ENCODE data around the gene ACYP2. TPM values are rescaled to one million over a fixed set of nuclear protein-coding genes. Genes with fewer than 3 reads are reported as not detected.
A peak's percentile ranks its signal among the peaks of the same experiment; 100 is the strongest.

ACYP2 gene
- total and polyA plus RNA-seq, 4 donors, result 23.6 to 61.4 (median 43.1) TPM

- Histone ChIP-seq H3K27ac (ENCODE audit: low read depth, low read length) (no peak overlapping the region), H3K27me3 (ENCODE audit: control insufficient read depth, insufficient read depth, low read length) (no peaks in the 10 kb centered on the region), H3K9me3 (ENCODE audit: control insufficient read depth, insufficient read depth, low read length) (no peaks in the 10 kb centered on the region), H3K36me3 (ENCODE audit: control insufficient read depth, insufficient read depth, low read length) (no peaks in the 10 kb centered on the region), H3K4me3 (ENCODE audit: low read depth, low read length) (no peak overlapping the region), H3K4me1 (ENCODE audit: control insufficient read depth, insufficient read depth, low read length) (no peaks in the 10 kb centered on the region)
- peak in 2 of 6 donors; percentile 61 to 69 for DNase-seq (ENCODE audit: low read depth in 4 of 6, low spot score in 6 of 6)
- WGBS (ENCODE audit: insufficient coverage), result no CpG with 5 or more reads among the region's 2 CpGs
Measured at GRCh38 chr2:54206596-54206995, 91.2 kb downstream of the ACYP2 start.

- Histone ChIP-seq H3K27me3 (ENCODE audit: control insufficient read depth, insufficient read depth, low read length) (no peaks in the 10 kb centered on the region), H3K36me3 (ENCODE audit: control insufficient read depth, insufficient read depth, low read length) (no peaks in the 10 kb centered on the region), H3K27ac (ENCODE audit: low read depth, low read length) (peak overlapping the region; percentile 36), H3K4me1 (ENCODE audit: control insufficient read depth, insufficient read depth, low read length) (no peaks in the 10 kb centered on the region), H3K9me3 (ENCODE audit: control insufficient read depth, insufficient read depth, low read length) (no peaks in the 10 kb centered on the region), H3K4me3 (ENCODE audit: low read depth, low read length) (no peak overlapping the region)
- peak in 1 of 6 donors; percentile 20 for DNase-seq (ENCODE audit: low read depth in 4 of 6, low spot score in 6 of 6)
- WGBS (ENCODE audit: insufficient coverage), result 50% methylated on average over 1 of the region's 3 CpGs
Measured at GRCh38 chr2:54207666-54208195, 92.3 kb downstream of the ACYP2 start.

GRCh38 chr2:54208364-54209240 lies 93.2 kb downstream of the ACYP2 start:
- WGBS (ENCODE audit: insufficient coverage), result no CpG with 5 or more reads among the region's 1 CpG
- no peaks in the 10 kb centered on the region for H3K9me3 ChIP-seq (ENCODE audit: control insufficient read depth, insufficient read depth, low read length)
- no peaks in the 10 kb centered on the region for H3K27me3 ChIP-seq (ENCODE audit: control insufficient read depth, insufficient read depth, low read length)
- no peaks in the 10 kb centered on the region for H3K4me1 ChIP-seq (ENCODE audit: control insufficient read depth, insufficient read depth, low read length)
- H3K27ac ChIP-seq (ENCODE audit: low read depth, low read length), result peak overlapping the region; percentile 36
- no peak overlapping the region for H3K4me3 ChIP-seq (ENCODE audit: low read depth, low read length)
- peak in 1 of 6 donors; percentile 18 for DNase-seq (ENCODE audit: low read depth in 4 of 6, low spot score in 6 of 6)
- H3K36me3 ChIP-seq (ENCODE audit: control insufficient read depth, insufficient read depth, low read length), result no peaks in the 10 kb centered on the region

- DNase-seq (ENCODE audit: low read depth in 4 of 6, low spot score in 6 of 6), result no peak
- H3K4me3 ChIP-seq (ENCODE audit: low read depth, low read length), result no peak overlapping the region
- no peaks in the 10 kb centered on the region for H3K9me3 ChIP-seq (ENCODE audit: control insufficient read depth, insufficient read depth, low read length)
- no peak overlapping the region for H3K27ac ChIP-seq (ENCODE audit: low read depth, low read length)
- no peaks in the 10 kb centered on the region for H3K4me1 ChIP-seq (ENCODE audit: control insufficient read depth, insufficient read depth, low read length)
- no peaks in the 10 kb centered on the region for H3K36me3 ChIP-seq (ENCODE audit: control insufficient read depth, insufficient read depth, low read length)
- WGBS (ENCODE audit: insufficient coverage), result 100% methylated on average over 1 of the region's 3 CpGs
- no peaks in the 10 kb centered on the region for H3K27me3 ChIP-seq (ENCODE audit: control insufficient read depth, insufficient read depth, low read length)
Measured at GRCh38 chr2:54209379-54209778, 94.0 kb downstream of the ACYP2 start.

GRCh38 chr2:54212456-54212855 lies 97.0 kb downstream of the ACYP2 start:
- no peaks in the 10 kb centered on the region for H3K27me3 ChIP-seq (ENCODE audit: control insufficient read depth, insufficient read depth, low read length)
- no peaks in the 10 kb centered on the region for H3K4me1 ChIP-seq (ENCODE audit: control insufficient read depth, insufficient read depth, low read length)
- no peak overlapping the region for H3K27ac ChIP-seq (ENCODE audit: low read depth, low read length)
- no peak overlapping the region for H3K4me3 ChIP-seq (ENCODE audit: low read depth, low read length)
- DNase-seq (ENCODE audit: low read depth in 4 of 6, low spot score in 6 of 6), result no peak
- no peaks in the 10 kb centered on the region for H3K36me3 ChIP-seq (ENCODE audit: control insufficient read depth, insufficient read depth, low read length)
- WGBS (ENCODE audit: insufficient coverage), result no CpG with 5 or more reads among the region's 1 CpG
- H3K9me3 ChIP-seq (ENCODE audit: control insufficient read depth, insufficient read depth, low read length), result peaks cover 3% of the 10 kb centered on the region

- Histone ChIP-seq H3K36me3 (ENCODE audit: control insufficient read depth, insufficient read depth, low read length) (no peaks in the 10 kb centered on the region), H3K27ac (ENCODE audit: low read depth, low read length) (no peak overlapping the region), H3K27me3 (ENCODE audit: control insufficient read depth, insufficient read depth, low read length) (no peaks in the 10 kb centered on the region), H3K4me1 (ENCODE audit: control insufficient read depth, insufficient read depth, low read length) (no peaks in the 10 kb centered on the region), H3K4me3 (ENCODE audit: low read depth, low read length) (no peak overlapping the region), H3K9me3 (ENCODE audit: control insufficient read depth, insufficient read depth, low read length) (peaks cover 3% of the 10 kb centered on the region)
- DNase-seq (ENCODE audit: low read depth in 4 of 6, low spot score in 6 of 6), result no peak
- no CpG with 5 or more reads among the region's 4 CpGs for WGBS (ENCODE audit: insufficient coverage)
Measured at GRCh38 chr2:54213082-54213481, 97.7 kb downstream of the ACYP2 start.

GRCh38 chr2:54224997-54225396 lies 109.6 kb downstream of the ACYP2 start:
- no peak overlapping the region for H3K27ac ChIP-seq (ENCODE audit: low read depth, low read length)
- no peaks in the 10 kb centered on the region for H3K4me1 ChIP-seq (ENCODE audit: control insufficient read depth, insufficient read depth, low read length)
- H3K4me3 ChIP-seq (ENCODE audit: low read depth, low read length), result no peak overlapping the region
- no peak for DNase-seq (ENCODE audit: low read depth in 4 of 6, low spot score in 6 of 6)
- H3K36me3 ChIP-seq (ENCODE audit: control insufficient read depth, insufficient read depth, low read length), result no peaks in the 10 kb centered on the region
- no peaks in the 10 kb centered on the region for H3K27me3 ChIP-seq (ENCODE audit: control insufficient read depth, insufficient read depth, low read length)
- H3K9me3 ChIP-seq (ENCODE audit: control insufficient read depth, insufficient read depth, low read length), result no peaks in the 10 kb centered on the region
- no CpG with 5 or more reads among the region's 2 CpGs for WGBS (ENCODE audit: insufficient coverage)

GRCh38 chr2:54226260-54226659 lies 110.8 kb downstream of the ACYP2 start:
- H3K36me3 ChIP-seq (ENCODE audit: control insufficient read depth, insufficient read depth, low read length), result no peaks in the 10 kb centered on the region
- peak in 2 of 6 donors; percentile 18 to 40 for DNase-seq (ENCODE audit: low read depth in 4 of 6, low spot score in 6 of 6)
- peak overlapping the region; percentile 50 for H3K27ac ChIP-seq (ENCODE audit: low read depth, low read length)
- no peaks in the 10 kb centered on the region for H3K4me1 ChIP-seq (ENCODE audit: control insufficient read depth, insufficient read depth, low read length)
- no peaks in the 10 kb centered on the region for H3K27me3 ChIP-seq (ENCODE audit: control insufficient read depth, insufficient read depth, low read length)
- no CpG with 5 or more reads among the region's 2 CpGs for WGBS (ENCODE audit: insufficient coverage)
- no peak overlapping the region for H3K4me3 ChIP-seq (ENCODE audit: low read depth, low read length)
- no peaks in the 10 kb centered on the region for H3K9me3 ChIP-seq (ENCODE audit: control insufficient read depth, insufficient read depth, low read length)

- H3K4me1 ChIP-seq (ENCODE audit: control insufficient read depth, insufficient read depth, low read length), result no peaks in the 10 kb centered on the region
- H3K27ac ChIP-seq (ENCODE audit: low read depth, low read length), result no peak overlapping the region
- DNase-seq (ENCODE audit: low read depth in 4 of 6, low spot score in 6 of 6), result no peak
- no peaks in the 10 kb centered on the region for H3K9me3 ChIP-seq (ENCODE audit: control insufficient read depth, insufficient read depth, low read length)
- no peaks in the 10 kb centered on the region for H3K27me3 ChIP-seq (ENCODE audit: control insufficient read depth, insufficient read depth, low read length)
- no peaks in the 10 kb centered on the region for H3K36me3 ChIP-seq (ENCODE audit: control insufficient read depth, insufficient read depth, low read length)
- H3K4me3 ChIP-seq (ENCODE audit: low read depth, low read length), result no peak overlapping the region
Measured at GRCh38 chr2:54227798-54228197, 112.4 kb downstream of the ACYP2 start.

GRCh38 chr2:54228945-54229344 lies 113.5 kb downstream of the ACYP2 start:
- Histone ChIP-seq H3K27ac (ENCODE audit: low read depth, low read length) (no peak overlapping the region), H3K4me3 (ENCODE audit: low read depth, low read length) (no peak overlapping the region), H3K4me1 (ENCODE audit: control insufficient read depth, insufficient read depth, low read length) (no peaks in the 10 kb centered on the region), H3K36me3 (ENCODE audit: control insufficient read depth, insufficient read depth, low read length) (no peaks in the 10 kb centered on the region), H3K27me3 (ENCODE audit: control insufficient read depth, insufficient read depth, low read length) (no peaks in the 10 kb centered on the region), H3K9me3 (ENCODE audit: control insufficient read depth, insufficient read depth, low read length) (no peaks in the 10 kb centered on the region)
- WGBS (ENCODE audit: insufficient coverage), result no CpG with 5 or more reads among the region's 2 CpGs
- DNase-seq (ENCODE audit: low read depth in 4 of 6, low spot score in 6 of 6), result peak in 1 of 6 donors; percentile 16
